ENCODE data around the gene BSX. TPM values are rescaled to one million over a fixed set of nuclear protein-coding genes. Genes with fewer than 3 reads are reported as not detected.

Gene BSX
- not detected in 5 replicates for total RNA-seq (2022; extraction: Qiagen RNA extraction)

GRCh38 chr11:122981388-122982264 is at the start of gene BSX:
TSS of gene BSX (minus strand) at chr11:122981834. CDS start at chr11:122981671, 163 bp downstream.

Other genes starting within 250 kb of the BSX start
- 0.04 to 0.11 TPM (median 0.06 TPM) in 3 of 5 replicates, not detected in the others for gene CRTAM, start 143.3 kb downstream of the BSX start, total RNA-seq (2022; extraction: Qiagen RNA extraction)
- gene JHY, start 99.1 kb downstream of the BSX start, total RNA-seq (2022; extraction: Qiagen RNA extraction): 3.1 to 4.3 TPM (median 3.8 TPM) in 5 replicates
- 1,540 to 1,732 TPM (median 1,582 TPM) in 5 replicates for gene HSPA8, start 80.3 kb upstream of the BSX start, total RNA-seq (2022; extraction: Qiagen RNA extraction)
- gene CLMP, start 213.4 kb upstream of the BSX start, total RNA-seq (2022; extraction: Qiagen RNA extraction): 18.3 to 26.7 TPM (median 22.9 TPM) in 5 replicates